OCI-LY7 (cell line): ENCODE results near the gene LCE7A. TPM values are rescaled to one million over a fixed set of nuclear protein-coding genes. Genes with fewer than 3 reads are reported as not detected.

ENCODE experiments used
- BruUV-seq: library from RNA; stranded (reverse); fragments of 400-500 nt; replicated peaks from 2 replicates; lab custom pipeline; 2021; lab: Mats Ljungman, UMichigan
- CTCF ChIA-PET: fragments of 300-600 bp; sonication (Branson Sonifier 250); formaldehyde crosslinking; loops from one replicate; lab custom pipeline; 2022; ENCODE audit warnings: antibody characterized with exemption; ENCODE audit not compliant: unreplicated experiment; lab: Charles Lee
- POLR2A ChIA-PET: fragments of 300-600 bp; sonication (Branson Sonifier 250); formaldehyde crosslinking; loops from one replicate; lab custom pipeline; 2022; ENCODE audit warnings: antibody characterized with exemption; lab: Charles Lee
- DNase-seq: peaks from one replicate; pipeline ENCODE4 v3.0.0-alpha.2; 2015; ENCODE audit warnings: low spot score
- H2AFZ ChIP-seq: fragments of 200-600 bp; sonication (generic), shearing (Covaris generic); 2 replicates; pipeline ENCODE4 v1.6.1; 2014; ENCODE audit warnings: mild to moderate bottlenecking, antibody characterized with exemption, low read length, moderate library complexity
- H3K27ac ChIP-seq: fragments of 200-600 bp; sonication (generic); 2 replicates; pipeline ENCODE4 v1.5.1; 2014; ENCODE audit warnings: mixed run types, low read depth, mild to moderate bottlenecking, moderate library complexity, low read length, inconsistent platforms; ENCODE audit not compliant: poor library complexity, severe bottlenecking
- H3K36me3 ChIP-seq: fragments of 200-600 bp; sonication (generic); 2 replicates; pipeline ENCODE4 v1.6.1; 2014; ENCODE audit warnings: mild to moderate bottlenecking, antibody characterized with exemption, low read length, moderate library complexity, mixed read lengths; ENCODE audit not compliant: insufficient read depth
- H3K4me1 ChIP-seq: fragments of 200-600 bp; sonication (generic); 2 replicates; pipeline ENCODE4 v1.5.1; 2014; ENCODE audit warnings: mild to moderate bottlenecking, low read length; ENCODE audit not compliant: insufficient read depth, poor library complexity, severe bottlenecking
- H3K4me2 ChIP-seq: fragments of 200-600 bp; sonication (generic); 2 replicates; pipeline ENCODE4 v1.6.1; 2014; ENCODE audit warnings: mild to moderate bottlenecking, low read length
- H3K4me3 ChIP-seq: fragments of 200-600 bp; sonication (generic); 2 replicates; pipeline ENCODE4 v1.5.1; 2014; ENCODE audit warnings: mild to moderate bottlenecking, low read depth, low read length; ENCODE audit not compliant: poor library complexity, severe bottlenecking
- H3K79me2 ChIP-seq: fragments of 200-600 bp; sonication (generic); 2 replicates; pipeline ENCODE4 v1.6.1; 2016; ENCODE audit warnings: low read depth, mild to moderate bottlenecking, low read length, moderate library complexity, mixed read lengths; ENCODE audit not compliant: insufficient read depth
- H3K9me2 ChIP-seq: fragments of 200-600 bp; sonication (generic); 2 replicates; pipeline ENCODE4 v1.6.1; 2016; ENCODE audit warnings: mild to moderate bottlenecking, low read length, mixed read lengths; ENCODE audit not compliant: insufficient read depth
- H3K9me3 ChIP-seq: fragments of 200-600 bp; sonication (generic); 2 replicates; pipeline ENCODE4 v1.6.1; 2014; ENCODE audit warnings: mild to moderate bottlenecking, mixed run types, low read length, mixed read lengths
- H4K20me1 ChIP-seq: fragments of 200-600 bp; sonication (generic); 2 replicates; pipeline ENCODE4 v1.6.1; 2014; ENCODE audit warnings: mild to moderate bottlenecking, antibody characterized with exemption, low read length, moderate library complexity, mixed read lengths; ENCODE audit not compliant: insufficient read depth
- EZH2phosphoT487 ChIP-seq: fragments of 200-600 bp; sonication (generic); IDR thresholded peaks from 2 replicates; pipeline ENCODE4 v1.6.1; 2018; ENCODE audit warnings: low read depth, borderline replicate concordance, mild to moderate bottlenecking, mixed run types, antibody characterized with exemption, low read length, moderate library complexity, mixed read lengths
- intact Hi-C: fragments of 100-400 bp; cut with micrococcal nuclease; formaldehyde crosslinking; loops from one replicate; pipeline ENCODE4 v1.10.0; 2022; ENCODE audit not compliant: unreplicated experiment
- total RNA-seq, 2 experiments: library from RNA; depleted of rRNA in 1 of 2; stranded (reverse); fragments of >200 nt in 1 of 2; shearing (Covaris generic) in 1 of 2; gene quantifications; 2 replicates each; pipeline ENCODE4 v1.2.3, GENCODE V29; 2014 to 2022
- TF ChIP-seq, protein P1 (sequence below): fragments of 200-600 bp; sonication (generic); conservative IDR thresholded peaks from 2 replicates; pipeline ENCODE4 v1.5.1; 2014; ENCODE audit warnings: mild to moderate bottlenecking, antibody characterized with exemption, low read length, moderate library complexity, mixed read lengths

The LCE7A gene
- total RNA-seq, 2 experiments from 2014 or later: not detected

DNA sequence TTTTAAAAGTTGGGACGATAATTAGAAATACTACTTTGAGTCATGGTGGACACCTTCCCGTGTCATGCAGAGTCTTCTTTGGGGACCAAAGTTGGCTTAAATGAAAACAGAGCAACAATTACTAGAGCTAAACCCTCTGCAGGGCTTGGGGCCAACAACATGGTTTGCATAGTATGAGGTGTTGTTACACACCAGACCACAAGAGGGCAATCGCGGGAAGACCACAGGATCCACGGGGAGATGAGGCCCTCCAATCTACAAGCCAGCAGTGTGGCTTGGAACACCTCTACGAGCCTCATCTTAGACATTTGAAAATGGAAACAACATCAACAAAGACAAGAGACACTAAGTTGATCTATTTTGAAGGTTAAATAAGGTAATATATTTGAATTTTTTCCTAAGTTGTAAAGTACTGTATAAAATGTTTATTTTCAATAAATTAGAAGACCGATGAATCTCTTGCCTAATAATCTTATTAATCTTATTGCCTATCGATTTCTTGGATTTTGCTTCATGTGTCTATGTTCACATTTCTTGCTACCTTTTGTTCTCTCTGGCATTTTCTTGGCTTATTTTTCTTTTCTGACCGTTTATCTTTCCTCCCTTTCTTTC is 10.1 kb downstream of the LCE7A start:
- Histone ChIP-seq H2AFZ (no peak overlapping the region), H3K9me2 (no peaks in the 10 kb centered on the region), H3K79me2 (no peaks in the 10 kb centered on the region), H3K4me1 (no peaks in the 10 kb centered on the region), H3K9me3 (no peaks in the 10 kb centered on the region), H3K36me3 (no peaks in the 10 kb centered on the region), H3K4me3 (no peak overlapping the region), H3K4me2 (no peak overlapping the region), H3K27ac (no peak overlapping the region), H4K20me1 (no peaks in the 10 kb centered on the region)
- no peak for TF ChIP-seq EZH2phosphoT487
- TF ChIP-seq, protein P1, sequence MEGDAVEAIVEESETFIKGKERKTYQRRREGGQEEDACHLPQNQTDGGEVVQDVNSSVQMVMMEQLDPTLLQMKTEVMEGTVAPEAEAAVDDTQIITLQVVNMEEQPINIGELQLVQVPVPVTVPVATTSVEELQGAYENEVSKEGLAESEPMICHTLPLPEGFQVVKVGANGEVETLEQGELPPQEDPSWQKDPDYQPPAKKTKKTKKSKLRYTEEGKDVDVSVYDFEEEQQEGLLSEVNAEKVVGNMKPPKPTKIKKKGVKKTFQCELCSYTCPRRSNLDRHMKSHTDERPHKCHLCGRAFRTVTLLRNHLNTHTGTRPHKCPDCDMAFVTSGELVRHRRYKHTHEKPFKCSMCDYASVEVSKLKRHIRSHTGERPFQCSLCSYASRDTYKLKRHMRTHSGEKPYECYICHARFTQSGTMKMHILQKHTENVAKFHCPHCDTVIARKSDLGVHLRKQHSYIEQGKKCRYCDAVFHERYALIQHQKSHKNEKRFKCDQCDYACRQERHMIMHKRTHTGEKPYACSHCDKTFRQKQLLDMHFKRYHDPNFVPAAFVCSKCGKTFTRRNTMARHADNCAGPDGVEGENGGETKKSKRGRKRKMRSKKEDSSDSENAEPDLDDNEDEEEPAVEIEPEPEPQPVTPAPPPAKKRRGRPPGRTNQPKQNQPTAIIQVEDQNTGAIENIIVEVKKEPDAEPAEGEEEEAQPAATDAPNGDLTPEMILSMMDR: peak; percentile 88
- peak; percentile 64 for DNase-seq
- intact Hi-C loops: no loop called here
- ChIA-PET CTCF (no interaction called here), POLR2A (interaction anchor here (1.1 kb wide), 1 partner anchor 368 kb away, joined by 3 read pairs; no protein-coding TSS in a partner anchor)
- no TSS peak for BruUV-seq

DNA sequence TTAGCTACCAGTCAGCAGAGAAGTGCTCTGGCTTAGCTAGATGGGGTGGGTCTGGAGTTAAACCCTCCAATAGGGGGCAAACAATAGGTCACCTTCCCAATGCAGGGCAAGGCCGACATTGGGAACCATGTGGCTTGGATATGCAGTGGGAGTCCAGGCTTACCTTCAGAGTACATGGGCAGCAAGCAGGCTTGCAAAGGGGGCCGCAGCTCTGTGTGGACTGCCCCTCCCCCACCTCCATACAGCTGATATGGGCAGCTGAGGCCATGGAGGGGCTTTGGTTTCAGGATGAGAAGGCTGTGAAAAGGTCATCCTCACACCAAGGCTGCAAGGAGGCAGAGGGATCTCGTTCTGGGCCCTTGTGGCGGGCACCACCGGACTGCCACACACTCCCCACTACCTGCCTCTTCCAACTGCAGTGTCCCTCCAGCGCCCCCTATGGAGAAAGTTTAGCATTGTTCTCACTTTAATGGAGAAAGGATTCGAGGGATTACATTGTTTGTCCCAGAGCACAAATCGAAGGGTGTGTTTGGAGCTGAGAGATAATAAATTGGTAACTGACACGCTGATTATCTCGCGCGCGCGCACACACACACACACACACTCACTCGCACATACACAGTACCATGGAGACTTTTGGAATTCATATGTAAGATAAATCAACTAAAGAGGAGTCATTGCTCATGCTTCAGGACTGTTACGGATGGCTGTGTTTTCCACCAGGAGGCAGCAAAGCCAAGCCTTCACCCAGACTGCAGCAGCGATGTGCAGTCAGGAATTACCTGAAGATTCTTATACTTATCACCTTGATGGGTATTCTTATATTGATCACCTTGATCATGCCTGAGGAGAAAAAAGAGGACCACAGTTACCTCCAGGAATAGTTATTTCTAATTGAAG is 11.3 kb downstream of the LCE7A start:
- Histone ChIP-seq H3K36me3 (no peaks in the 10 kb centered on the region), H3K27ac (no peak overlapping the region), H4K20me1 (no peaks in the 10 kb centered on the region), H2AFZ (no peak overlapping the region), H3K4me1 (no peaks in the 10 kb centered on the region), H3K79me2 (no peaks in the 10 kb centered on the region), H3K4me3 (no peak overlapping the region), H3K9me3 (no peaks in the 10 kb centered on the region), H3K9me2 (no peaks in the 10 kb centered on the region), H3K4me2 (no peak overlapping the region)
- TF ChIP-seq, protein P1: peak; percentile 66
- TF ChIP-seq EZH2phosphoT487: no peak
- ChIA-PET POLR2A (interaction anchor here (1.1 kb wide), 1 partner anchor 366 kb away, joined by 3 read pairs; no protein-coding TSS in a partner anchor), CTCF (no interaction called here)
- peak; percentile 13 for DNase-seq
- intact Hi-C loops: no loop called here
- BruUV-seq: no TSS peak
